Neutrophil (primary cell): ENCODE results near the gene ZBTB20.

ENCODE experiments used
- H3K27ac ChIP-seq: fragments of 200-600 bp; sonication (generic); 2 replicates; pipeline ENCODE4 v1.5.1; 2016; ENCODE audit warnings: mild to moderate bottlenecking, moderate library complexity
- H3K27me3 ChIP-seq: fragments of 200-600 bp; sonication (generic); 2 replicates; pipeline ENCODE4 v1.6.0; 2016; ENCODE audit warnings: mild to moderate bottlenecking
- H3K36me3 ChIP-seq: fragments of 200-600 bp; sonication (generic); 2 replicates; pipeline ENCODE4 v1.5.1; 2017
- H3K4me1 ChIP-seq, 2 experiments: fragments of 200-600 bp in 1 of 2; sonication (generic) in 1 of 2; 1 replicate in 1 of 2; 2 replicates in 1 of 2; pipeline versions ENCODE4 v1.5.1 to v1.6.1; 2013 to 2016; ENCODE audit warnings: low read depth in 1 of 2, low read length in 1 of 2, mild to moderate bottlenecking in 1 of 2, moderate library complexity in 1 of 2; ENCODE audit not compliant: control insufficient read depth in 1 of 2, insufficient read depth in 1 of 2
- H3K4me3 ChIP-seq, 2 experiments: fragments of 200-600 bp in 1 of 2; sonication (generic) in 1 of 2; 1 replicate in 1 of 2; 2 replicates in 1 of 2; pipeline ENCODE4 v1.5.1; 2013 to 2016; ENCODE audit warnings: low read depth in 1 of 2, low read length in 1 of 2, mild to moderate bottlenecking in 1 of 2, moderate library complexity in 1 of 2
- H3K9me3 ChIP-seq: fragments of 200-600 bp; sonication (generic); 2 replicates; pipeline ENCODE4 v1.5.1; 2016
- TF ChIP-seq, protein P1 (sequence below): fragments of 200-600 bp; sonication (generic); IDR thresholded peaks from 2 replicates; pipeline ENCODE4 v1.5.1; 2016; ENCODE audit warnings: antibody characterized with exemption

Gene ZBTB20

DNA sequence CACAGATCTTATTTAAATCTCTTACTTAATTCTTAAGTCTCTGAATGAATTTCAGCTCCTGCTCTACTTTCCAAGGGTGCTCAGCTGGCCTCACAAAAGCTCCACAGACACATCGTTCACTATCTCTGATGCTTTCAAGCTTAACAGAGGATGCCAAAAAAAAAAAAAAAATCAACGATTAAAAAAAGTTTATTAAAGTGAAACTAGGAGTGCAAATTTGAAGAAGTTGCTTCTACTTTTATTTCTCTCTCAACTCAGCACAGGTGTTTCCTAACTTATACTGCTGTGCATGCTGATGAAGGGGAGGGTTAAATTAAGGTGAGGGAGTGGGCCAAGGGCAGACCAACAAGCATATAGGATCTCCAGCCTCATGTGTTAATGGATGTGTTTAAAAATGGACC lies 696.0 kb downstream of the ZBTB20 start:
- Histone ChIP-seq H3K36me3 (no peaks in the 10 kb centered on the region), H3K4me1 (peaks cover 8 to 11% of the 10 kb centered on the region in 2 experiments), H3K27me3 (peaks cover 35% of the 10 kb centered on the region), H3K4me3 (no peak overlapping the region), H3K9me3 (no peaks in the 10 kb centered on the region), H3K27ac (no peak overlapping the region)
- TF ChIP-seq, protein P1, sequence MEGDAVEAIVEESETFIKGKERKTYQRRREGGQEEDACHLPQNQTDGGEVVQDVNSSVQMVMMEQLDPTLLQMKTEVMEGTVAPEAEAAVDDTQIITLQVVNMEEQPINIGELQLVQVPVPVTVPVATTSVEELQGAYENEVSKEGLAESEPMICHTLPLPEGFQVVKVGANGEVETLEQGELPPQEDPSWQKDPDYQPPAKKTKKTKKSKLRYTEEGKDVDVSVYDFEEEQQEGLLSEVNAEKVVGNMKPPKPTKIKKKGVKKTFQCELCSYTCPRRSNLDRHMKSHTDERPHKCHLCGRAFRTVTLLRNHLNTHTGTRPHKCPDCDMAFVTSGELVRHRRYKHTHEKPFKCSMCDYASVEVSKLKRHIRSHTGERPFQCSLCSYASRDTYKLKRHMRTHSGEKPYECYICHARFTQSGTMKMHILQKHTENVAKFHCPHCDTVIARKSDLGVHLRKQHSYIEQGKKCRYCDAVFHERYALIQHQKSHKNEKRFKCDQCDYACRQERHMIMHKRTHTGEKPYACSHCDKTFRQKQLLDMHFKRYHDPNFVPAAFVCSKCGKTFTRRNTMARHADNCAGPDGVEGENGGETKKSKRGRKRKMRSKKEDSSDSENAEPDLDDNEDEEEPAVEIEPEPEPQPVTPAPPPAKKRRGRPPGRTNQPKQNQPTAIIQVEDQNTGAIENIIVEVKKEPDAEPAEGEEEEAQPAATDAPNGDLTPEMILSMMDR: no peak

DNA sequence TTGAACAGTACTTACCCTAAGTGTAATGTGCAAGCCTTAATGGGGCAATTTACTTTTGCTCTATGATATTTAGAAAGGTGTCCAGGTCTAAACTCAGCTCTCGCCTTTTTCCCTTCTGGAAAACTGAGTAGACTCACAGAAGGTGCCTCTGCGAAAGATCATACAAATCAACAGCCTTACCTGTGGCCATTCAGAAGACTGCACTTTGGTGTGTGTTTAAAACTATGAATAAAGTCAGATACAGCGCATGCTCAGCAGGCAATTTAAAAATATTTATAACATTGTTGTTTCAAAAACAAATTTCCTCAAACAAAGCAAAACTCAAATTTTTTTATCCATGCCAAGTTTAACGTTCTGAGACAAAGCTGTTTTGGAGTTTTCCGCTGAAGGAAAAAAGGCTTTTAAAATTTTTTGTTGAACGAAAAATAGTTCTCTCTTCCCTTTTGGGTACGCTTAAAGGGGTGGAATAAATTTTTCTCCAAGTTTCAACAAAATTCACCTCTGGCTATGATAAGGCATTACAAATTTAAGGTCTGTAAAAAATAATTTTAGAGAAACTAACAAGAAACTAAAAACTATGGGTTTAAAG lies 697.0 kb downstream of the ZBTB20 start:
- H3K27ac ChIP-seq: no peak overlapping the region
- H3K9me3 ChIP-seq: no peaks in the 10 kb centered on the region
- TF ChIP-seq, protein P1: no peak
- no peak overlapping the region for H3K4me3 ChIP-seq
- H3K27me3 ChIP-seq: peaks cover 29% of the 10 kb centered on the region
- peaks cover 8 to 10% of the 10 kb centered on the region in 2 experiments for H3K4me1 ChIP-seq
- no peaks in the 10 kb centered on the region for H3K36me3 ChIP-seq

DNA sequence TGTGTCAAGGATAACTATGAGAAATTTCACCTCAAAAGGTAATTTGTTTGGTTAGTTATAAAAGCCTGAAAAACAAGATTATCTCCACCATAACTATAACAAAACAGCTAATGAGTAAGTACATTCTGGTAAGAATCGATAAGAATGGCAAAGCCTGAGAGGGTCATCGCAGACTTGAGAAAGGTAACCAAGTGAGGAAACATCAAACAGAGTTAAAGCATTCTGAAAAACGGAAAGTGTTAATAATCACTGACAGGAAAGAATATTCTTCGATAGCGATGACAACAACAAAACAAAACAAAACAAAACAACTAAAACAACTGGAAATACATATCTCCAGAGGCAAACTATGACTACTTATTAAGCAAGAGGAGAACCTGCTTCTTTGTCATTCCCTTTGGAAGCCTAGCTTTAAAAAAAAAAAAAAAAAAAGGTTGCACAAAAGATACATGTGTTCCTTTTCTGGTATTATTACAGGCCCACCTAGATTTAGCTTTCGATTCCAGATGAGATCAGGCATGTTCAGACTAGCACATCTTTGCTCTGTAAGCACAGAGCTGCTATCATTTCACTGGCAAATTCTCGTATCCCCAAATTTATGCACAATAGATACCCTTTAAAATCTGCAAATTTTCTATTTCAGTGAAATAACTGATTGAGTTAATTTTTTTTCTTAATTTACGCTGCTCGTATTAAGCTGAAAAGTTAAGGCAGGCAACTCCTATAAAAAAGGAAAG lies 697.6 kb downstream of the ZBTB20 start:
- Histone ChIP-seq H3K4me3 (no peak overlapping the region), H3K4me1 (peaks cover 3 to 5% of the 10 kb centered on the region in 2 experiments), H3K9me3 (no peaks in the 10 kb centered on the region), H3K27me3 (peaks cover 22% of the 10 kb centered on the region), H3K27ac (no peak overlapping the region), H3K36me3 (no peaks in the 10 kb centered on the region)
- TF ChIP-seq, protein P1: no peak

DNA sequence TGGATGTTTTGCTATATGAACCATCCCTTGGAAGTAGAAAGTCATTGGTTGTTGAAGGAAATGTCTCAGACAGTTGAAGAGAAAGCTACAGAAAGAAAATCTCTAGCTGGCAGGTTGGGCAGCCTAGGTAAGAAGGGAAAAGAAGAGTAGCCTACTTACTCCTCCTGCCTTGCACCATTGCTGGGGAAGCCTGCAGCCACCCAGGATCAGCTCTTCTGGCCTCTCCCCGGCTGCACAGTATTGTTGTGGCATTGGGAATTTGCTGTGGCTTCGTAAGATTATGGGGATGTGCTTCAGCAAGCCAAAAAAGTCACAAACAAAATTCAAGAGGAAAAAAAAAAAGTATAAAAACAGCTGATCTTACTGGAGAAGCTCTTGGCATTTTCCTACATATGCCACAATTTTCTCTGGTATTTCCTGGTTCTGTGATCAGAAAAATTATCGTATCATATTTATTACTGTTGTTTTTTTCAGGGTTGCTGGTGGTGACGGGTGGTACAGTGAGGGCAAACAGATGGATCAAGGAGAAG lies 699.1 kb downstream of the ZBTB20 start:
- H3K9me3 ChIP-seq: no peaks in the 10 kb centered on the region
- no peaks in the 10 kb centered on the region for H3K4me1 ChIP-seq
- TF ChIP-seq, protein P1: no peak
- no peak overlapping the region for H3K27ac ChIP-seq
- H3K36me3 ChIP-seq: no peaks in the 10 kb centered on the region
- peaks cover 8% of the 10 kb centered on the region for H3K27me3 ChIP-seq
- H3K4me3 ChIP-seq: no peak overlapping the region

DNA sequence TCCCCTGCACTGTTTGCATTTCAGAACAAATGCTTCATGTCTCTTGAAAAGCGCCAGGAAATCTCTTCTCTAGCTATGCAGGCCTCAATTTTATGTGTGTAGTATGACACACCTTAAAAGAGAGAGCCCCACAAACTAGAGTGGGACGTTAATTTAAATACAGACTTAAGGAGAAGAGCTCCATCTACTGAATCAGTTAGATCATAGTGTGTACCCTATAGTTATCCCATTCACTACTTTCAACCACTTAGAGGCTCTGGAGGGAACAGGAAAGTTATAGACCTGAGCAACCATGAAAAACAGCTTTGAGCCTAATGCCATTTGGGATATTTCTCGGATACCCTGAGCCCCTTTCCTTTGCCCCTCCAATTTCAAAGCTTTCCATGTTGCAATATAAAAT lies 699.5 kb downstream of the ZBTB20 start:
- H3K4me3 ChIP-seq: no peak overlapping the region
- TF ChIP-seq, protein P1: no peak
- H3K27ac ChIP-seq: no peak overlapping the region
- no peaks in the 10 kb centered on the region for H3K36me3 ChIP-seq
- H3K9me3 ChIP-seq: no peaks in the 10 kb centered on the region
- peaks cover 3% of the 10 kb centered on the region for H3K27me3 ChIP-seq
- H3K4me1 ChIP-seq: no peaks in the 10 kb centered on the region
